Measurements from ENCODE around the gene KCNQ1OT1.

- TF ChIP-seq CTCF (IDR thresholded peaks at IDR 0.05; ENCODE audit: poor library complexity) = no peak
- TF ChIP-seq EZH2phosphoT487 (IDR thresholded peaks at IDR 0.05; ENCODE audit: low read depth, severe bottlenecking, unreplicated experiment) = no peak
Observed at GRCh38 chr11:2565447-2566222, 134.2 kb downstream of the KCNQ1OT1 start.

Measured in hepatocyte (in vitro differentiated cells).